Activated CD8-positive, alpha-beta T cell treated with anti-CD3 and anti-CD28 coated beads, Interleukin-2, amount 10 ng/mL, durations not matched to agents 7 days and 5 days (primary cell): ENCODE data around the gene TBK1. TPM values are rescaled to one million over a fixed set of nuclear protein-coding genes. Genes with fewer than 3 reads are reported as not detected.

Experiments used
- total RNA-seq, 2 experiments: library from RNA; stranded (reverse); gene quantifications; one replicate each; pipeline ENCODE4 v1.2.3, GENCODE V29; 2021

TBK1 gene
- total RNA-seq, 2 experiments from 2014 or later, result 25.0 to 31.7 TPM

Other genes with a start within 250 kb of the TBK1 start
- gene KICS2, start 229.8 kb upstream of the TBK1 start, total RNA-seq, result 1 to 10 TPM; 7.7 to 9.9 TPM
- not detected for gene C12orf56, start 61.4 kb upstream of the TBK1 start, total RNA-seq
- 100 to 1,000 TPM; 102 to 110 TPM for gene XPOT, start 47.7 kb upstream of the TBK1 start, total RNA-seq
- gene RASSF3, start 158.4 kb downstream of the TBK1 start, total RNA-seq, result 10 to 100 TPM; 61.7 to 63.7 TPM